Fibroblast of skin of scalp (primary cell): ENCODE results near the gene TEX47. TPM values are rescaled to one million over a fixed set of nuclear protein-coding genes. Genes with fewer than 3 reads are reported as not detected.

Source experiments
- DNase-seq: peaks from one replicate; pipeline ENCODE4 v3.0.0-alpha.2; 2013
- polyA plus RNA-seq, 2 experiments: library from polyadenylated mRNA; unstranded; fragments of 120-200 nt; gene quantifications; one replicate each; pipeline ENCODE4 v1.2.1, GENCODE V29; 2013; ENCODE audit not compliant: insufficient read length in 2 of 2

Gene TEX47
- not detected for polyA plus RNA-seq (2013, experiment 1 of 2; ENCODE audit: insufficient read length)
- not detected for polyA plus RNA-seq (2013, experiment 2 of 2; ENCODE audit: insufficient read length)

DNA sequence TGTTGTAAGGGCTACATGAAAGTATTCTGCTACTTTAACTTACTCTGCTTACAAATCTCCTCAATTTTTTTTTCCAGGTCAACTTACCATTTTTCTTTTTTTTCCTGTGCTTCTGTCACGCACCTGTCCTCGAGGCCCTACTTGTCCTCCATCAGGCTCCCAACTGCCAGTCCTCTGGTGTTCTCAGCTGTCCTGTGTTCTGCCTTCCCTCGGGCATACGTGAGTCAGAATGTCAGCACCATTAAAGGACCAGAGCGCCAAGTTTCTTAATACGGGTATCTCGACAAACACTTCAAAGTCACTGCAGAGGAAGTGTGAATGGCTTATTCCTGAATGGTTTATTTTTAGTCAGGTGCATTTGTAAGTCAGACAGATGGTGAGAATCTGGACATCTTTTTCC, at the start of gene TEX47:
Gene TEX47, minus strand, starts transcription at position 185 of the 400 bp plus-strand sequence. CDS start 795 bp downstream, outside the sequence.
- DNase-seq, result no peak

DNA sequence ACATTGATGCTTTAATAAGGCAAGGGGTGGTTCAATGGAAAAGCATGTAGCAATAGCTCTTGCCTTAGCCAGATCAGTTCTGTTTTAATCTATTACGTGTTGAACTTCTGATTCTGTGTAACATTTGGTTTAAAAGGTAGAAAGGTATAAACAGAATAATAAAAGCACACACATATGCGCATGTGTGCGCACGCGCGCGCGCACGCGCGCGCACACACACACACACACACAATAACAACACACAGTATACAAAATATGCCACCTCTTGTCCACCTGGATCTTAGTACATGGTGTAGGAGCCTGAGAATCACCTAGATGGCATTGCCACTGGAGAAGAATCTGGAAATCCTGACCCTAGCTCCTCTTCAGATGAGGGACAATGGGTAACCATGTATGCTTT, 49.6 kb upstream of the TEX47 start:
- no peak for DNase-seq

DNA sequence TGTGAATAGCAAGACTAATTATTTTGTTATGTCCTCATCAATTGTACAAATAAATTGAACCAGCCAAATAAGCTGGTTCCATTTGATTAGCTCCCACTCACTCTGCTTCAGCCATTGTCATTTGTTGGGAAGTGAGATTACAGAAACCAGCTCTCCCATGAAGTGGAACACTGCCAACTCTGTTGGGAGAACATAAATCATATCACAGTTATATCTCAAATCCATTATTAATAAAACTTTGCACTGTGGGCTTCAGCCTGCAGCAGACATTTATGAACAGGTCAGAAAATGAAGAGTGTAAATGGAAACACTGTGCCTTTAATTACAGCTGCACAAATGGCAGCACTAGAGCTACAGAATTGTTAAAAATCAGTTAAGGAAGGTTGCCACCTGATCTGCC, 46.7 kb upstream of the TEX47 start:
- no peak for DNase-seq

DNA sequence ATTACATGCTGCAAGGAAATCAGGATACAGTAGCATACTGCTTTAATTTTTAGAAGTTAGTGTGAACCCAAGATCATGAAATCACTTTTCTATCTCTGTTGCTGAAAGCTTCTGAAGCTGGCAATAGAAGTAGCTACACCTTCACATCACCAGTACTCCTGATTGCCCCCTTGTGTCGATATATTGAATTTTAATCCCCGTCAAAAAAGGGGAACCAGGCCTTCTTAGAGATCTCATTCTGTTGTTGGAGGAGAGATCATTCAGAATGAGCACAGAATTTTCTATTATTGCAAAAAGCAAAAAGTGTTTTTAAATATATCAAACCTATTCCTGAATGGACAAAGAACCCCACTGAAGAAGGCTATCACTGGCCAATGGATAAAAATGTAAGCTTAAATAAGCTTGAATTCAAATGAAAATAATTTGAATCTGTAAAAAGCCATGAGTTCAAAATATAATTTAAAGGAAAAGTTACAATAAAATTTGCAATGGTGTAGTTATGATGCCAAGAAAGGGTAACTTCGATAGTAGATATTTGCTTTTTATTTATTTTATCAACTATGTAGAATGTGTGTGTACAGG, 39.7 kb upstream of the TEX47 start:
- DNase-seq, result peak; percentile 27

DNA sequence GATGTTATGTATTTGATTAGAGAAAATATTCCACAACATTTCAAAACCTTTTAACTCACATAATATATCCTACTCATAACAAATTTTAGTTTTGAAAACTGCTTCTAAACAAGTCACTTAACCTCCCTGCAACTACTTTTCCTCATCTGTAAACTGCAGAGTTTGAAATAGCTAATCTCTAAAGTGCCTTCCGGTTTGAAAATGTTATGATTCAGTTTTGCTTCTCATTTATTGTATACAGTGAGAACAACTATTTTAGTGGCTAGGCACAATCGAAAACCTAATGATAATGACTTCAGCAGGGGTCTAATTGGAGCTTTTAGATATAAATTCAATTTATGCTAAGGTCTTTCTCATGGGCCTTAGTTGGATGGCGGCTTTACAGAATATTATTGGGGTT, 30.7 kb upstream of the TEX47 start:
- DNase-seq, result no peak

DNA sequence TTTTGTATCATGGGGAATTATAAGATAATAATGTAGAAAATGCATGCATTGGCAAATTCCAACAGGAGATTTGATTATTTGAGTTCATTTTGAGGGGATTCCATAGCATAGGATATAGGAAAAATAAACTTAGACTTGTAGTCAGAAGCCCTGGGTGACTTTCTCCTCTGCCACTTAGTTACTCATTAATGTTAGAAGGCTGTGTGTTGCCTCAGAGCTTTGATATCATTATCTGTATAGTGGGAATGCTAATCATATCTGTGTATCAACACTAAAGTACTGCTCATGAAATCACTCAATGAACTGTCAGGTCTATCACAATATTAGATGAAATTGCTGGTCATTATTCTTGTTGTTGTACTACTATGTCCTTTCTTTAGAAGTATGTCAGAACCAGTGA, 23.0 kb upstream of the TEX47 start:
- no peak for DNase-seq

DNA sequence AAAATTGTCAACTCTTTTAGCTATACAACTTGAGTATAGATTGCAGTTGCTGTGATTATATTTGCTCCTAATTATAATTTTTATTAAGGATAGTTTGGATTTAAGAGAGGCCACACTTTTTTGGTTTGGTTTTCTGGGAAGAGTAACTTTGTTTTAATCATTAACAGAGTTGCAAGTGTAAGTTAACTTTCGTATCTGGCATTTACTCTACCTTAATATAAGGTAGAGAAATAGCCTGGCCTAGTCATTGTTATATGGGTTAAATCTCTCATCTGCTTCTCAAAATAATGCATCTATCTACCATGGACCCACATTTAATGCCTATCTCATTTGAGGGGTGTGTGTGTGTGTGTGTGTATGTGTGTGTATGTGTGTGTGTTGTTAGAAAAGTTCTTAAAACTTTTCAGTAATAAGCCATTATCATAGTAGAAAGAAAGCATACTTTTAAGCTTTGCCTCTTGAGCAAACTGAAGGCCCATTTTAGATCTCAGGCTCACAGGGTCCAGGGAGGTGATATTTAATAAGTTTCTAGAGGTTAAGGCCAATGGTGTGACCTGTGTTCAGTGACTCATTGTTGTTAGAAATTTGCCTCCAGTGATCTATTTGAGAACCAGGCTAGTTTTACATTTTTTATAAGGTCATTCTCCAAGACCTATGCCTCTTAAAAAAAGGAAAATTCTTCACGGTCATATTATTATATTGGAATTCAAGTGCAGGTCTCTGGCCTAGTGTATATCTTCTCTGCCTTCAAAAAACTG, 10.9 kb upstream of the TEX47 start:
- no peak for DNase-seq

DNA sequence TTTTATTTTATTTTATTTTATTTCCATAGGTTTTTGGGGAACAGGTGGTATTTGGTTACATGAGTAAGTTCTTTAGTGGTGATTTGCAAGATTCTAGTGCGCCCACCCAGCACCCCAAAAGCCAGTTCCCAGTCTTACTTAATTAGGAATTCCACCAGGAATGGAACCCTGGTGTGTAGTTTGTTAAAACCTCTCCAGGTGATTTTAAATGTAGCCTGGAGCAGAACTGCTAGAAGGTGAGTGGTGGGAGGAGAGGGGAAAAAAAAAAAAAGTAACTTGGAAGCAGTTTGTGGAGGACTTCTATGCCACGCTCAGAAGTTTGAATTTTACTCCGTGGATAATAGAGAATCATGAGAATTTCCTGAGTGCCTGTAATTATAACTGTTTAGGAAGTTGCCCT, 5.5 kb upstream of the TEX47 start:
- no peak for DNase-seq

DNA sequence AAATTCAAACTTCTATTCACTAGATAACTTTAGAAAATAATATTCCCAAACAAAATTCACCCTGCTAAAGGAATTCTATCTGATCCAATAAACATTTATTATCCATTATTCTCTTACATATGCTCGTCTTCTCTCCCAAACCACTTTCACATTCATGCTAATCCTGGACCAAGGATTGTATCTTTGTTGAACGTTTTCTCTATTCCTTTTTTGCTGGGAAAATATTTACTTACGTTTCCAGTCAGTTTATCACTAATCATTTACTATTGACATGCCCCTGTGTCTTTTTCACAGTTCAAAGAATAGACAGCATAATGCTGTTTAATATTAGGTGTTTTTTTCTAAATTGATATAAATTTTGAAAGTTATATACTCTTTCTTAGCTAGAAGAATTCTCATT, 3.2 kb downstream of the TEX47 start:
- DNase-seq, result no peak

DNA sequence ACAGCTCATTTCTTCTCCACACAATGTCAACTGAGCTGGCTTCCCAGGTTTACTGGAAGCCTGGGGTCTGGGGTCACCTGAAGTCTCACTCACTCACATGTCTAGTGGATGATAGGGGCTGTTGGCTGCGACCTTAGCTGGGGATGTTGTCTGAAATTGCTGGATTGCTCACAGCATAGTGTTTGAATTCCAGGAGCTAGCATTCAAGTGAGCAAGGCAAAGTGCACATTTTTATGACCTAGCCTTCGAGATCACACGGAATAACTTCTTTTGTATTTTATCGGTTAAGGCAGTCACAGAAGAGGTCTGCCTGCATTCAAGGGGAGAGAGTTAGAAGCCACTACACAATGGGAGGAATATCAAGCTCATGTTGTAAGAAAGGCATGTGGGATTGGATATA, 3.6 kb downstream of the TEX47 start:
- no peak for DNase-seq

DNA sequence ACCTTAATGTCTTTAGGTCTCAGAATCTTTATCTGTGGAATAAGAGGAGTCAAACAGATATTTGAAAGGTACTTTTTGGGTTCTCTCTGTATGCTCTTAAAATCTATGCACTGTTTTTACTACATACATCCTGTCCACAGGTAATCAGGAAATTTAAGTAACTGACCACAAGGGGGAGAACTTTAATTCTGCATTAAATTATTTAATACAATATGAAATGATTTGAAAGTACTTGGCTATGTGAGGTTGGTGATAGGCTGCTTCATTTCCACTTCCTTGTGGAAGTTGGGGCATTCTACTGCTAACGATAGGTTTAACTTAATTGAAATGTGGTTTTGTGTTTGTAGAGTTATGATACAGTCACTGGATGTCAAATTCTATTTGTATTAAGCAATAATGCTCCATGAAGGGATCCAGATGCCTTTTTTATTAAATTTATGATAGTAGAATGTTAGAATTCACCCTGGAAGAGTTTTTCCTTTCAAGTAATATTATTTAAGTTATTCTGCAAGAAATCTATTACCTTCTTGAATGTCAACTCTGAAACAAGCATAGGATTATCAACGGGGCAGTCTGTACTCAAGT, 6.0 kb downstream of the TEX47 start:
- peak; percentile 30 for DNase-seq

DNA sequence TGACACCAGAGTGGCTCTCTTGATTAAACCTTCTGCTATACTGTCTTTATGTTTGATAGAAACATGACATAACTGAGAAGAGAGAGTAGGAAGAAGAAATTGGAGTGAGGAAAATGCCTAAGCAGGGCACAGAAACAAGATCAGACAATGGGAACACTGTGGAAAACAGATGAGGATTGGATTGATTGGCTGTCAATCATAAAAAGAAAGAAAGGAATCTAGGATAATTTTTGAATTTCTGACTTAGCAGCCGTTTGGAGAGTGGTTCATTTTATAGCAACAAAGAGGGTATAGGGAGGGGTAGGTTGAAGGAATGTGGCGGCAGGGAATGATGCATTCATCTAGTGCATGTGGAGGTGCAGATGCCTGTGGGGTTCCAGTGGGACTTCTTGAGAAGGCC, 7.8 kb downstream of the TEX47 start:
- DNase-seq, result no peak

DNA sequence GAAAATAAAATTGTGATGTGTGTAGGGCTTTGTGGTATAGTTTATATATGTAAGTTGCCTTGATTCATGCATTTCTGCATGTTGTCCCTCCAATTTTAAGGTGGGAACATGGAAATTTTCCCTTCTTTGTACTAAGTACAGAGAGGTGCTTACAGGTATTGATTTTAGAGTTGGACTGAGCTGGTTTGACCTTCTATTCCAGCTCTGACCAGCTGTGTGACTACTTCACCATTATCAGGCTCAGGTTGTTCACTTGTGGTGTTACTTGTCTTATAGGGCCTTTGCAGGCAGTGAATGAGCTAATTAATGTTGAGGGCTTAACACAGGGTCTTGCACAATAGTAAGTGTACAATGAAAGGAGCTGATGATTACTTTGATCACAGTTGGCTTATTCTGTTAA, 19.7 kb downstream of the TEX47 start:
- DNase-seq, result no peak

DNA sequence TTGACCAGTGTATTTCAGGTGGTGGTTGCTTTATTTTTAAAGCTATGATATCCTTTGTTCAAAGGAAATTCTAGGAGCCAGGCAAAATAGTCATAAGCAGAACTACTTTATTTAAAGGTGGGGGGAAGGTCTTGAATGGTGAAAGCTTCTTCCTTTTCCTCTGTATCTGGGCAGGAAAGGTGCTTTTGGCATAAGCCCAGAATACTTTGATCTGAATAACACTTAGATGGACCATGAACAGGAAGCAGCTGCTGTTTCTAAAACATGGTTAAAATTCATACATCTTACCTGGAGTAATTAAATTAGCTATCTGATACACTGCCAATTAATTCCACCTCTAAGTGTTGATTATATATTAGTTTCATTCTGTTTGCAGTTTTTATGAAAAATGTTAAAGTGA, 22.8 kb downstream of the TEX47 start:
- DNase-seq, result no peak

DNA sequence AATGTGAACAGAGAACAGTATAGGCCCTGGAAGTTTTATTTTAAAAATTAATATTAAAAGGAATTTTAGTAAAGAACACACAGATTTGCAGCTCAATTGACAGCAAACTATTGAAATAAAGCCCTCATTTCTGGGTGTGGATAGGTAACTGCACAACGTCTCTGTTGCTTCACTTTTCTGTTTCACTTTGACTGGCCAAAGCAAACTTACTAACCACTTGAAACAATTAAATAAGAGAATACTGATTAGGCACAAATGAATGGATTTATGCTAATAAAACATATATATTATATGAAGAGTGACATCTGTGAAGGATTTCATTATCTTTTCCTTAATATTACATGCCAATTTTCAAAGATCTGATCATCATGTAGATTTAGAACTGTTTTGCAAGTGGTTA, 24.1 kb downstream of the TEX47 start:
- no peak for DNase-seq

DNA sequence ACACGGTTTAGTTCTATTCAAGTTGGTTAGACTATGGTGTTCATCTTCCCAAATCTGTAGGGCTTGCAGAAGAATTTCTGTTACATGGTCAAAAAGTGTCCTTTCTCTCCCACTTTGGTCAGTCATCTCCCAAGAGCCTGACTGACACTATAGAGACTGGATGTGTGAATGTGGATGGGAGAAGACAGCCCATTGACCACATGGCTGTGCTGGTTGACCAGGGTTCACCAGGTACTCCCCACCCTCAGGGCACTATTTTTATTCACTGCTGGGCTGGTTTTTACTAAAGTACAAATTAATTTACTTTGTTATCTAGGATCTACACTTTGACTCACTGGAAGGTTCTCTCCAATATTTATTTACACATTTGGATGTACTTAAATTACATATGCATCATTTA, 33.8 kb downstream of the TEX47 start:
- no peak for DNase-seq

DNA sequence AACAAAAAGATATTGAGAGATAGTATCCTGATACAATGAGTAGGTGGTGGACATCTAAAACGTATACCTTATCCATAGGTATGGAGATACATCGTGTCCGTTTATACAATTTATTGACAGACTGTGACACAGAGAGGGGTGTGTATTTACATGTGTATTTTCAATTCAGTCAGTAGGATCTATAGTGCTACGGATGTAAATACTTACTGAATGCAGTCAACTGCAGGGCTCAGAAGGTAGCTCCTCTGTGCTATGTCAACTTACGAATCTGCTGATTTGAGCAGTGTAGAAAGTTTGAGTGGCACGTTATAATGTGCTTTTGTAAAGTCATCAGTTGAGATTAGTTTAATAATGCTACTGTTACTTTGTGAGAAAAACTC, 35.4 kb downstream of the TEX47 start:
- DNase-seq, result no peak

DNA sequence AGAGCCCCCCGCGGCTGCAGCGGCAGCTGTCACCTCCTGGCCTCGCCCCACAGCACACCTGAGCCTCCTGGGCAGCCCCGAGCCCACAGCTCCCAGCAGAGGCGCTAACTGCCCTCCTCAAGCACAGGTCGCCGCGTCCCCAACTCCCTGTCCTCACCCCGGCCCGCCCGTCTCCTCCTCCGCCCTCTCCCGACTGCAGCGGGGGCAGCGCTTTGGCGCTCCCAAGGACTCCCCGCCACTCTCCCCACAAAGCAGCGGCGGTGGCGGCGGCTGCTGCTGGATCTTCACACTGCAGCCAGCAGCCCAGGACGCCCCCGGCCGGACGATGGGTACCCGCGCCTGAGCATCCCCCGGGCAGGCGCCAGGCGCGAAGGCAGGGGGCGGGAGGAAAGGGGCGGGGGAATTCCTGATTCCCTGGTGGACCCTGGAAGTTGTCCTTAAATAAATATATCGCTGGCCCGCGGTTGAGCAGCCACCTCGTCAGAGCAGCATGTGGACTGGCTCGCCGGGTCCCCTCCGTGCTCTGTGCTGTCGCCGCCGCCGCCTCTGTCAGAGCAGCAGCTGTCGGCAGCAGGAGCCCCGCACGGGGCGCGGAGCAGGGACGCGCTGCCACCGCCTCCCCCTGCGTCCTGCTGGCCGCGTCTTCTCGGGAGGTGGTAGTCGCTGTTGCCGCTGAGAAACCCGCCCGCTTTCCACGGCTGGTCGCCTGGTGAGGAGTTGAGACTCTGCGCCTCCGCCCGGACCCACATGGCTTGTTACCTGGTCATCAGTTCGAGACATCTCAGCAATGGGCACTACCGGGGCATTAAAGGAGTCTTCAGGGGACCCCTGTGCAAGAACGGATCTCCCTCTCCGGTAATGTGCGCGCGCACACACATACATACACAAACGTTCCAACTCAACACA, 36.1 kb downstream of the TEX47 start, which contains the start of gene ZNF804B:
Gene ZNF804B, plus strand, starts transcription at position 471 of the 906 bp plus-strand sequence. Its CDS starts 277 bp downstream, at position 748.
- DNase-seq, result peak; percentile 6

DNA sequence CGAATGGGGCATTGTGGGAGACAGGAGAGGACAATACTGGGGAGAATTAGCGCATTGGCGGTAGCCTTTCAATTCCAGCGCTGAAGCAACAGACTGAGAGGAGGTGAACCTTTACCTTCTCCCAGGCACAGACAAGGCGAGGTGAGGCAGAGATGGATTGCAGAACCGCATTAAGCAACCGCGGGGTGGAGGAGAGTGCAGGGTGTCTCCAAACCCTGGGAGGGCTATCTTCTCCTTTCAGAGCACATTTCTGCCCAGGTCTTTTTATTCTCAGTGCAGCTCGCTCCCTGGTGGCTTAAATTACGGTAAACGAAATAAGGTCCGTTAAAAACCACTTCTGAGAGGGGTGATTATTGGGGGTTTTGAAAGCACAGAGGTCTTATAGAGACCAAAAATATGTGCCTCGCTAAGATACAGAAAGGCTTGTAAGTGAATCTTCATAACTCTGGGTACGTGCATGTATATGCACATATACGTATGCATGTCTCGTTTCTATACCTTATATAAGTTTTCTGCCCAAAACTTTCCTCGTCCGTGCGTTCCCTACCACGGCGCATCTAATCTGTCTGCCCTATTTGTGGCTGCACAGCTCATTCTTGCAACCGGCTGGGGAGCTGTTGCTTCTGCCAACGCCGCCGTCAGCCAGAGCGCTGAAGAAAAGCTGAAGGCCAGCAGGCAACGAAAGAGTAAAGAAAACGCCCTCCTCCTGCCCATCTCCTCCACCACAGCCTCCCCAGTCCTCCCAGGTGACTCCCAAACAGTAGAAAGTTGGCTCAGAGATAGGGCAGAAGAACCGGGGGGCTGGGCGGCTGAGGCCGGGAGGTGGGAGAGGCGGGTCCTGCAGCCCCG, 36.9 kb downstream of the TEX47 start:
- peak; percentile 36 for DNase-seq

DNA sequence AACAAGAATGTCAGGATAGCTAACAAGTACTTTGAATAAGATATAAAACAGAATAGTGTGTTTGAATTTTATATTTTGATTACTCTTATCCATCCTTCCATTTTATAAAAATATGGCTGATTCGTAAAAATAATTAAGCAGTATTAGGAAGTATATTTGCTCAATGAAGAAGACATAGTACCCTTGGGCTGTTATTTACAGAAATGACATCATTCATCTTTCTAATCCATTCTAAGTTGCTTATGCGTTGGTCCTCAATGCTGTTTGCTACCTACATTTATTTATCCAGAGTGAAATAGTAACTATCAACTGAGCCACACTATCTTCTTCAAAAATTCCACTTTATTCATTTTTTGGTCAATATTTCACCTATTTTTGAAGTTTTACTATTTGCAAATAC, 38.2 kb downstream of the TEX47 start:
- DNase-seq, result no peak

DNA sequence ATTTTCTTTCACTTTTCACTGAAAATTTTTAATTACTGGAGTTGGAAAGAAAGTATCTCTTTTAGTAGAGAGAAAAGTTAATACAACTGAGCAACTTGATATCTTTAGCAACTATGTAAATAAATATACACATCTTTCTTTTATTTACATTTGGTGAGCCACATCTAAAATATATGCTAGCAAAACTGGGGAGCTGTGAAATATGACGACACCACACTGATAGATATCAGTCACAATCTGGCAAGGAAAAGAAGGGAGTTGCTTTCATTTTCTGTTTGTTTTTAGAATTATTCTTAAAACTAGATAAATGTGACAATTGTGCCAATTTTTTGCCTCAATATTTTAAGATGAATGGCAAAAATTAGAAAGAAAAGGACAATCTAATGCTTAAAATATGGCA, 38.7 kb downstream of the TEX47 start:
- no peak for DNase-seq

DNA sequence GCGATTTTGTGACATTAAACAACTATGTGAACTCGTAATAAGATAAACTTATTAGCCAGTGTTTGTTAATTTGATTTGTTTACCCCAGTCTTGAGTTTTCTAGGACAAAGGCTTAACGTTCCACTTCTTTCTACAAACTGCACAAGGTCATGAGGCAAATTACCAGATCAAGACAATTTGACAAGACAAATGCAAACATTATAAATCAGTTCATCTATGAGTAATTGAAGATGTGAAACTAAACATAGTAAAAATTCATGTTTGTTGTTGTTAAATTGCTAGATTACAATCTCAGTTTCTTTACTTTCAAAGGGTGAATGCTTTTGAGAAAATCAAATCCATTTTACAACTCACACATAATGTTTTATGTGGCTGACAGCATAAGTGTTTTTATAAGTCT, 49.4 kb downstream of the TEX47 start:
- DNase-seq, result no peak
